GM18505 (cell line): ENCODE data around the gene H19.

ENCODE experiments used
- ATAC-seq: cut with Tn5 transposase; IDR thresholded peaks from one replicate; pipeline ENCODE4 v1.9.1; 2021; ENCODE audit not compliant: unreplicated experiment
- POLR2A ChIP-seq: IDR thresholded peaks from 4 replicates; pipeline ENCODE4 v1.6.1; 2011; ENCODE audit warnings: borderline replicate concordance; ENCODE audit not compliant: insufficient read depth, insufficient read length; ENCODE audit errors: extremely low read depth

Gene H19

DNA sequence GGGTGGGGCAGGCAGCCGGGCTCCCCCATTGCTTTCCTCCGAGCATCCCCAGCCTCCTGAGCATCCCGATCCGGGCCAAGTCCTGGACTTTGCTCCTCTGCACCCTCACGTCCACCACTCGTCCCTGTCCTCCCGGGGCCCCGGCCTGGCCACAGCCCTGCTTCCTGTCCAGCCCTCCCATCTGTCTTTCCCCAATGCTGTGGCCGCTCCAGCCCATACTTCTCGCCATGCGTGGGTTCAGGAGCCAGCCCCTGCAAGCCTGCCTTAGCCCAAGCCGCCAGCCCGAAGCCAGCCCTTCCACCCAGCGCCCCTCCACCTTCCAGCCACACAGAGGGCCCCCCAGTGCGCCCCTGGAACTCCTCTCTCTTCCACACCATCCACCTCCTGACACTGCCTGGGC lies 26.7 kb downstream of the H19 start:
- no peak for ATAC-seq
- no peak for TF ChIP-seq POLR2A

DNA sequence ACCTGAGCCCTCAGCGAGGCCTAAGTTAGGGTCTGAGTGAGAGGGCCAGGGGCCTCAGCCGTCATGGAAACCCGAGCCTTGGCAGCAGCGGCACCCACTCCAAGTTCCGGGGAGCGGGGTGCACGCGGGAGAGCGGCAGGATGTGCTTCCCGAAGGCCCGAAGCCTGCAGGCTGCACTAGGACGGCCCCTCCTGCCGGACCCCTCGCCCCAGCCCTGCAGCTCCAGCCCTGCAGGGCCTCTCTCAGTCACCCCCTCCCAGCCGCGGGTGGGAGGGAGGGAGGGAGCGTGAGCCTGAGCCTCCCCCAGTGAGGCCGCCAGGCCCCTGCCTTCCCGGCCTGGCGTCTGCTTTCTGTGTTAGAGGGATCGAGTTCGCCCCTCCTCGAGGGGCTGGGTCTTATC lies 27.9 kb downstream of the H19 start:
- TF ChIP-seq POLR2A = no peak
- no peak for ATAC-seq

DNA sequence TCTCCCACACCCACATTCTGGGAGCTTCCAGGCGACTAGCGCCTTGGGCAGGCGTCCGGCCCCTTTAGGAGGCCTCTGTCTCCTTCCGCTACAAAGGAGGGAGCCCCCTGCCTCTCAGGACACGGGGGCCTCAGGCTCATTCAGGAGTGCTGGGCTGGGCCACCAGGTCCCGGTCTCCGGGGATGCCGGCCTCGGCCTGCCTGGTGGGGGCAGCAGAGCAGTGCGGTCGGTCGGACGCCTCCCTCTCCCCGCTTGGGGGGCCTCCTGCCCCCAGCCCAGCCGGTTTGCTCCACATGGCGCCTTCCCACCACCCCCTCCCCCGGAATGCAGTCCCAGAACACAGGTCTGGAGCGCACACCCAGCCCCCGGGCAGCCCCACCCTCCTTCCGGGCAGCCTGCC lies 28.6 kb downstream of the H19 start:
- ATAC-seq = no peak

DNA sequence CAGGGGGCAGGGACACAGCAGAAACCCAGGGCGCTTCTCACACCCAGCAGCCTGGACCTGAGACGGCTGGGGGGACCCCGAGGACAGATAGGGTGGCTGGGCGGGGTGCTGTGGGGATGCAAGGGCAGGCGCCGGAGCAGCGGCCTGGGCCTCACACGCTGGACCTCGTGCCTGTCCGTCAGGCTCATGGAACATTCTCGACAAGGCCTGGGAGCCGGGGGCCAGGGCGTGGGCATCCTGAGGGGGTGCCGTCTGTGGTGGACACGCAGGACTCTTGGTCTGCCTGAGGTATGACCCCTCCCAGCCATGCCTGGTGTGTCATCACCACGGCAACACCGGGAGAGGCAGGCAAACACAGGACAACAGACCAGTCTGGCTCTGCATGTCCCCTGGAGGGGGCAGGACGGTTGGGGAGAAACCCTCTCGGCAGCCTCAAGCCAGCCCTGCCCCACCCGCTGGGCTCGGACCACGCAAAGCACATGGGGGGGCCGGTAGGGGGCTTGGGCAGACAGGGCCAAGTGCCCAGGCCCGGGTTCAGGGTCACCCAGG lies 29.1 kb downstream of the H19 start:
- TF ChIP-seq POLR2A = no peak
- ATAC-seq = no peak

More for the DNA sequence above, 28.6 kb downstream of the H19 start:
- no peak for TF ChIP-seq POLR2A

DNA sequence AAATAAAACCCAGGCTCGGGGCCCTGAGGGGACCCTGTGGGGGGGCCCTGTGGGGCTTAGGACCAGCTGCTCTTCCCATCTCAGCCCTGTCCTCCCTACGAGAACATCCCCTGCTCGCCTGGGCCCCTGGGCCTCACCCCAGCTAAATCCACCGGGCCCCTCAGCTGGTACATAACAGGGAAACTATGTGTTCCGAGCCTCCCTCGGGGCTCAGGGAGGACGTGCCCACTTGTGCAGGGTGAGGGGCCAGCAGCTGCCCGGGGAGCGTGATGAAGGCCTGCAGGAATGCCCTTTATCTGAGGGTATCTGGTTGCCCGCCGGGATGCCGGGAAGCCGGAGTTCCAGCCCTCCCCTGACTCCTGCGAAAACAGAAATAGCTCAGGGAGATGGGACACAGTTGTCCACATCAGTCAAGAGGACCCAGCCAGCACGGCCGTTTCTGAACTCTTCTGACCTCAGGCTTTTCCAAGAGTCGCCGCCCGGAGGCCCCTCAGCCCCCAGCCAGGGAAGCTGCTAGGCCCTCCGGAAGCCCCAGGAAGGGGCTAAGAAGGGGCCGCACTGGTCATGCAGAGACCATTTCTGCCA lies 29.9 kb downstream of the H19 start:
- no peak for TF ChIP-seq POLR2A
- no peak for ATAC-seq

DNA sequence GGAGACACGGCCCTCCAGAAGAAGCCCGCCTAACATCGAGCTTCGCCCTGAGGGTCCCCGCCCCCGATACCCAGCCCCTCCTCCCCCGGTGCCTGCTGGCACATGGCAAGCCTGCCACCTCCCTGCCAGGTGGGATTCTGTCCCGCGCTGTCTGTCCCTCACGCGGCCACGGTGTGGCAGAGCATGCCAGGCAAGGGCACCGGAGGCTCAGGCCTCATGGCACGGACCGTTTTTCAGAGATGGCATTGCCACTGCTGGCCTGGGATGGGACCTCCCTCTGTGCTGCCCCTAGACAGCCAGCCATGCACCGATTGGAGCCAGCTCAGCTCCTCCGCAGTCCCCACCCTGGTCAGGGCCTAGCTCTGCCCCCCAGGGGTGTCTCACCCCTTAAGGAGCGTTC lies 31.1 kb downstream of the H19 start:
- TF ChIP-seq POLR2A = no peak
- ATAC-seq = no peak

DNA sequence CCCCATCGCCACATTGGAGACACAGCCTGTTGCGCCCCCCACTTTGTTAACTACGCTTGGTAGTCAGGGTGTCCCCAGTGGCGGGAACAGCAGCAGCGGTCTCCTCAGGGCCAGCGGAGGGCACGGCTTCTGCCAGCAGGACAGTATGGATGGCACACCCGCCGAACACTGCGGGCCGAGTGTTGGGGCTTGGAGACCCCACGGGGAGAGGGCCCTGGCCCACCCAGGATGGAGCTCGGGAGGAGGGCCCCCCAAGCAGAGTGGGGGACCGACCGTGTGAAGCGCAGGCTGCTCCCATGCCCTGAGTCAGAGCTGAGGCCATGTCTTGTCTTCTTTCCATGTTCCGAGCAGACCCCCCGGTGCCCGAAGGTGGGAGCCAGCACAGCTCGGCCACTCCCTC lies 32.7 kb downstream of the H19 start:
- TF ChIP-seq POLR2A = no peak
- no peak for ATAC-seq

DNA sequence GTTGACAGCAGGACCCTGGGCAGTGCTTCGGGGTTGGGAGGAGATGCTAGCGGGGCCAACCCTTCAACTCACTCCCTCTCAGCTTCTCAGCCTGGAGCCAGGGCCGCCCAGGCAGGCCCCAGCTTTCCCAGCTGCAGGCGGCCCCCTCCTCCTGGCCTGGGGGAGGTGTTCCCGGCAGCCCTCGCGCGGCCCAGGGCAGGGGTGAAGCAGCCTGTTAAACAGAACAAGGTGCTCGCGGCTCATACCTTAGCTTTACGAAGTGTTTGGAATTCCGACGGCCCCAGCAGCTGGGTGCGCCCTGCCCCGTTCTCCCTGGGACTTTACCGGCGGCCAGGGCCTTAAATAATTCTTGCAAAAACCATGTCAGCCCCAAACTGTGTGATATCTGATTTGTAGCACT lies 33.3 kb downstream of the H19 start:
- ATAC-seq = no peak
- no peak for TF ChIP-seq POLR2A

DNA sequence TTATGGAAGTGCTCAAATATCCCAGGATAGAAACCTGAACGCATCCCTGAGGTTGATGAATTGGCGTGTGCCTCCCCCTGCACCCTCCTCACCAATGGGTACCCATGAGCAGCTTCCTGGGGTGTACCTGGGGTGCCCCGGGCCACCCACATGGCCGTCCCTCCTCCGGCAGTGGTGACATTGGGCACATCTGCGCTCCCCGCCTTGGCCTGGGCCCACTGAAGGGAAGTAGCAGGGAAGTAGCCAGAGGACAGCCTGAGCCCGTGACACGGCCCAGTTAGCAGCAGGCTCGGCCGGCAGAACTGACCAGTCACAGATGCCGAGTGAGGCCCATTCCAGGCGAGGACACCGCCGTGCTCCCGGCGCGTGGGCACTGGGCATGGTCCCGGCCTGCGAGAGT lies 33.8 kb downstream of the H19 start:
- no peak for TF ChIP-seq POLR2A
- ATAC-seq = no peak

DNA sequence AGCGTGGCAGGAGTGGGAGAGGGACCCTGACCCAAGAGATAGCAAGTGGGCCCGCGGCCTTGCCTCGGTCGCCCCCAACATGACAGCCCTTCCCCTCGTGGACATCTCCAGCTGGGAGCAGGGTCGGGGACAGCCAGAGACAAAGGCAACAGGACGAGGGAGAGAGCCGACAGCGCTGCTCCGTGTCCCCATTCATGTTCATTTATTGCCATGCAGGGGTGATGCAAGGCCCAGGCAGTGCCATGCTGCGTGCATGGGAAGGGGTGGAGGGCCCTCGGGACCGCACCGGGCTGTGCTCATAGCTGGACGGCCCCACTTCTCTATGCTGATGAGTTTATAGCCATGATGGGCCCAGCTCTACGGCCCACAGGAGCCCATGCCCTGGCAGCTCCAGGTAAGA lies 37.9 kb downstream of the H19 start:
- no peak for ATAC-seq
- no peak for TF ChIP-seq POLR2A

DNA sequence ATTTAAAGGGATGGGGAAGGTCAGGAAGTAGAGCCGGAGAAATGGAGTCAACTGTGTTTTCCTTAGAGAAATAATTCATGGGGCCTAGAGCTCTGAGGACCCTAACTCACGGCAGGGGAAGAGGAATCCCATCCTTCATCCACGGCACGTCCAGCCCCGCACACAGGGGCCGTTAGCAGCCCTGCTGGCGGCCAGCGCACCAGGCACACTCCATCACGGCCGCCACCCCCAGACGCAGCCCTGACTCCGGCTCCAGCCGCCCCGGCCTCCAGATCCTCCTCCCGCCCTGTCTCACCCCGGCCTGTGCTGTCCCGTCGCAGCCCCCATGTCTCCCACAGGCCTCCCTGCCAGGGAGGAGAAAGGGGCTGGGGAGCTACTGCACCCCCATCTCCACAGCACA lies 39.3 kb downstream of the H19 start:
- ATAC-seq = no peak
- no peak for TF ChIP-seq POLR2A

DNA sequence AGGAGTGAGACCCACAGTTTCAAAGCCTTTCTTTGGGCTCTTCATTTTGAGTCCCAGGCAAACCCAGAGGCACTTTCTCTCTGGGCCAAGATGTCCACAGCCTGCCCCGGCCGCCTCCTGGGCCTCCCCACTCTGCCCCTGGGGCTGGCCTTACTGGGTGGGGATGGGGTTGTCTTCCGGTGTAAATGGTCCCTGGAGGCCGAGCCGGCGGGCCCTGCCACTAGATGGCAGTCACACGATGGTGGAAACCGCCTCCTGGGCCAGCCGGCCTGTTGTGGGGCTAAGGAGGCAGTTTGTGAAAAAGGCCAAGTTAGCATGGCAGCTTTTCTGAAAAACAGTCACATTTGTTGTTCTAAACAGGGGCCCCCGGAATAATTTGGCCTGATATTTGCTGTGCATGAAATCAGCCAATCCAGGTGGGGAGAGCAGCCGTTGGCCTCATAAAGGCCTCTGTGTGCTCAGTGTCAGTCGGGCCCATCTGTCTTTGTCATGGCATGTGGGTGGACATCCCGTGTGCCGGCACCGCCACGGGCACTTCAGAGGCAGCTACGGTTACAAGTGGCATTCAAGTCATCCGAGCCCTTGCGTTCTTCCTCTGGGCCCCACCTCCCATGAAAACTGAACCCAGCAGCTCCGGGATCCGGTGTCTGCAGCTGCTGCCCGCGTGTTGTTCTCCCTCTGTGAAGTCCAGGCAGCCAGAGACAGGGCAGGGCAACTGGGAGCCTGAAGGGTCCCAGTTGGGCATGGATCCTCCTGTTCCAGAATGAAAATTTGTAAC lies 44.0 kb downstream of the H19 start:
- ATAC-seq = no peak

DNA sequence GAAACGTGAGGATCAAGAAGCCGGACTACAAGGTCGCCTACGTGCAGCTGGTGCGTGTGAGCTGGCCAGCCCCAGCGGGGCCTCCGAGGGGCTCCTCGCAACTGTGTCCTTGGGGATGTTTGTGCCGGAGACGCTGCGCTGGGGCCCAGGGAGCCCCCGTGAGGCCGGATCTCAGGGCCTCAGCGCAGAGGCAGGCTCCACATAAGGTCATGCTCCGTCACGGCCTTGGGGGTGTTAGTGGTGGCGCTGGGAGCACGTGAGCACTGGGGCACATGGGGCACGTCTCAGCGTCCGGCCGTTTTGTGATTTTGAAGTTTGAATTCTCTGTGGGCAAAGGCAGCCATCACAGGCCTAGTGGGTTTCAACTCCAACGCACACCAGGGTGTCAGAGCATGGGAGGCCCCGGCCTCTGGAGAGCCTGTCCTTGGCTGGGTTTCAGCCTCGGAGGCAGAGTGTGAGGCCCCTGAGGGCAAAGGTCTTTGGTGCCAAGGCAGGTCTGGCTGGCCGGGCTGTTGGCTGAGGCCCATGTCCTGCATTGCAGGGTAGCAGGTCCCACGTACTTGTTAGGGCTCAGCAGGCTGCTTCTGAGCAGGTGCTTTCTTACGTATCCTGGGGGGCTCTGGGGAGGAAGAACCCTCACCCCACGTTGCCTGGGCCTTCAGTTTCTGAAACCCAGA lies 44.7 kb downstream of the H19 start:
- no peak for TF ChIP-seq POLR2A
- ATAC-seq = no peak

More for the DNA sequence above, 44.0 kb downstream of the H19 start:
- TF ChIP-seq POLR2A = no peak

DNA sequence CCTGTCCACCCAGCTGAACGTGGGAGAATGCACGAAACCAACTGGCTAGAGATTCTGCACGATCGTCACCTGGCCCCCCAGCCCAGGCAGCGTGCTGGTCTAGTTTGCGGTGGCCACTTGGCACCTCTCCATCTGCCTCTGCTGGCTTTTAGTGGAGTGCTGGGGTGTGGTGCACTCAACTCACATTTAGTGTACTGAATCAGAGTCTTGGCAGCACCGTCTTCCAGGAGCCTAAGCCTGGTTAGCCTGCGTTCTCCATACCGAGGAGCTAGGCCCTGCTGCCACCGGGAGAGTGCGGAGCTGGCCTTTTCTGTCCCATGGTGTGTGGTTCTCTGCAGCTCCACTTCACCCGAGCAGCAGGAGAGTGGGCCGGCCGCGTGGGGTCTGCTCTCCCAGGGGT lies 47.7 kb downstream of the H19 start:
- no peak for ATAC-seq
- TF ChIP-seq POLR2A = no peak
